Erythroblast (primary cell): ENCODE results near the gene RAC3.

Experiments used
- GATA1 ChIP-seq: IDR thresholded peaks from 2 replicates; pipeline ENCODE4 v1.6.1; 2011; ENCODE audit warnings: low read depth, mild to moderate bottlenecking, control low read depth, low read length, moderate library complexity
- POLR2A ChIP-seq: IDR thresholded peaks from 2 replicates; pipeline ENCODE4 v1.6.1; 2011; ENCODE audit warnings: mild to moderate bottlenecking, low read length

DNA sequence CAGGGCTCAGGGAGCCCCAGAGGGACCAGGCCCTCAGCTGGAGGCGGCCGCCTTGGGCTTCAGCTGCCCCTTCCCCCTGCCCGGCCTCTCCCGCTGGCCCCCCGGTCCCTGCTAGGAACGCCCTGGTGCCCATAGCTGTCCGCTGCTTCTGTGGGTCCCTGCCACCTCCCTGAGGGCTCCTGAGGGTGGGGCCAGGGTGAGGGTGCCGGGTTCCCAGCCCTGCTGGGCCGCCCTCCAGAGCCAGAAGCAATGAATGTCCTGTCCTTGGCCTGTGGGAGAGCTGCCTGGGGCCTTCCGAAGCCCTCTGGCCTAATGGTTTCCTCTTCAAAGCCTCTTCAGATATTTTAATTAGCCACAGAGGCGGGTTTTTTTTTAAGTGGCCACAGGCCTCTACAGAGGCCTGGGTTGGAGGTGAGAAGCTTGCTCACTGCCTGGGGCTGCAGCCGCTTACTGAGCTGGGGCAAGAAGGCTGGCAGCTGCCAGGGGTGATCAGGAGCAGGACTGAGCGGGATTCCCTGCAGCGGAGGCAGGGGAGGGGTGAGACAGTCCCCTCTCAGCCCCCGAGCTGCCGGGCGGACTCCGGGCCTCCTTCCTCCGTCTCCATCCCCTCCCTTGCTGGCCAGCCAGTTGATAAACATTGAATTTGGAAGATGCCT lies 18.7 kb upstream of the RAC3 start:
- TF ChIP-seq POLR2A (no peak), GATA1 (no peak)
